GM06990 (cell line): ENCODE results near the gene PIM2.

Experiments
- DNase-seq: peaks from one replicate; pipeline ENCODE4 v3.0.0-alpha.2; 2011; ENCODE audit not compliant: insufficient read length; ENCODE audit errors: extremely low read depth
- H3K27me3 ChIP-seq: replicated peaks from 2 replicates; pipeline ENCODE4 v1.6.0; 2011; ENCODE audit warnings: low read length; ENCODE audit not compliant: control insufficient read depth, insufficient read depth
- H3K36me3 ChIP-seq: 2 replicates; pipeline ENCODE4 v1.5.1; 2011; ENCODE audit warnings: low read length; ENCODE audit not compliant: control insufficient read depth, insufficient read depth
- H3K4me3 ChIP-seq: replicated peaks from 2 replicates; pipeline ENCODE4 v1.5.1; 2011; ENCODE audit warnings: low read depth, mild to moderate bottlenecking, control low read depth, low read length
- TF ChIP-seq, protein P1 (sequence below): IDR thresholded peaks from 2 replicates; pipeline ENCODE4 v1.5.1; 2011; ENCODE audit warnings: low read length, control low read depth, mild to moderate bottlenecking, inconsistent platforms; ENCODE audit not compliant: insufficient read depth, poor library complexity, severe bottlenecking

The PIM2 gene

GRCh38 chrX:48918643-48919340 is at the start of gene PIM2:
TSS of gene PIM2 (minus strand) at chrX:48919024. CDS start at chrX:48918834, 190 bp downstream.
- TF ChIP-seq, protein P1, sequence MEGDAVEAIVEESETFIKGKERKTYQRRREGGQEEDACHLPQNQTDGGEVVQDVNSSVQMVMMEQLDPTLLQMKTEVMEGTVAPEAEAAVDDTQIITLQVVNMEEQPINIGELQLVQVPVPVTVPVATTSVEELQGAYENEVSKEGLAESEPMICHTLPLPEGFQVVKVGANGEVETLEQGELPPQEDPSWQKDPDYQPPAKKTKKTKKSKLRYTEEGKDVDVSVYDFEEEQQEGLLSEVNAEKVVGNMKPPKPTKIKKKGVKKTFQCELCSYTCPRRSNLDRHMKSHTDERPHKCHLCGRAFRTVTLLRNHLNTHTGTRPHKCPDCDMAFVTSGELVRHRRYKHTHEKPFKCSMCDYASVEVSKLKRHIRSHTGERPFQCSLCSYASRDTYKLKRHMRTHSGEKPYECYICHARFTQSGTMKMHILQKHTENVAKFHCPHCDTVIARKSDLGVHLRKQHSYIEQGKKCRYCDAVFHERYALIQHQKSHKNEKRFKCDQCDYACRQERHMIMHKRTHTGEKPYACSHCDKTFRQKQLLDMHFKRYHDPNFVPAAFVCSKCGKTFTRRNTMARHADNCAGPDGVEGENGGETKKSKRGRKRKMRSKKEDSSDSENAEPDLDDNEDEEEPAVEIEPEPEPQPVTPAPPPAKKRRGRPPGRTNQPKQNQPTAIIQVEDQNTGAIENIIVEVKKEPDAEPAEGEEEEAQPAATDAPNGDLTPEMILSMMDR = no peak
- peak; percentile 92 for DNase-seq
- H3K36me3 ChIP-seq = peaks cover 13% of the 10 kb centered on the region
- no peaks in the 10 kb centered on the region for H3K27me3 ChIP-seq
- peak within 1 kb of the TSS; percentile 67 for H3K4me3 ChIP-seq

- no peaks in the 10 kb centered on the region for H3K27me3 ChIP-seq
- TF ChIP-seq, protein P1 = no peak
- no peak overlapping the region for H3K4me3 ChIP-seq
- no peak for DNase-seq
- H3K36me3 ChIP-seq = no peaks in the 10 kb centered on the region
Observed at GRCh38 chrX:48968377-48968776, 49.6 kb upstream of the PIM2 start.

DNA sequence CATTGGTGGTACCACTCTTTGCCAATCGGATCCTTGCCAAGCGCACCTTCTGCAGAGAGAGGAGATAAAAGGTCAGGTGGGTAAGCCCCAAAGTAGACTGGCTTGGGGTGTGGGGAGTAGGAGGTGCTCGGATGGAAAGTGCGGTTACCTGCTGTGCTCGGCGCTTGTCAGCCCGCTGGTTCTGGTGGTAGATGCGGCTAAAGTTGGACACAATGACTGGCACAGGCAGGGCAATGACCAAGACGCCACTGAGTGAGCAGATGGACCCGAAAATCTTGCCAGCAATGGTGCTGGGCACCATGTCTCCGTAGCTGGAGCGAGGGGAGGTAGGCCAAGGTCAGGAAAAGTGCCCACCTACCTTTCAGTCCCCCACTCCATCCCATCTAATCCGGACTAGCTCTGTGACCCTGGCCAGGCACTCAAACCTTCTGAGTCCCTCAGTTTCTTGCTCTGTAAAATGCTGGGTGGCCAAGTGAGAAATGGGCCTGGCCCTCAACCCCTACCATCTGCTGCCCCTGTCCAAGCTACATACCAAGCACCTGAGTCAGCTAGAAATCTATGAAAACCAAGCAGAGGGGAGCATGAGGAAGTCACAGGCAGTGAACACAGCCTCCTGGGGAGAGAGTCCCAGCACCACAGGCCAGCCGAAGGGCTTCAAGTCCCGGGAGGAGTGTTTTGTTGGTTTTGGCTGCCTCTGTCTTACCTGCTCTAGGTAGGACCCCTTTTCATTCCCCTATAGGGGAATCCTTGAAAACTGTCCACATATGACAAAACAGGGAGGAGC is 48.2 kb upstream of the PIM2 start:
- no peak for DNase-seq
- no peaks in the 10 kb centered on the region for H3K36me3 ChIP-seq
- H3K27me3 ChIP-seq = no peaks in the 10 kb centered on the region
- TF ChIP-seq, protein P1 = no peak
- H3K4me3 ChIP-seq = no peak overlapping the region

DNA sequence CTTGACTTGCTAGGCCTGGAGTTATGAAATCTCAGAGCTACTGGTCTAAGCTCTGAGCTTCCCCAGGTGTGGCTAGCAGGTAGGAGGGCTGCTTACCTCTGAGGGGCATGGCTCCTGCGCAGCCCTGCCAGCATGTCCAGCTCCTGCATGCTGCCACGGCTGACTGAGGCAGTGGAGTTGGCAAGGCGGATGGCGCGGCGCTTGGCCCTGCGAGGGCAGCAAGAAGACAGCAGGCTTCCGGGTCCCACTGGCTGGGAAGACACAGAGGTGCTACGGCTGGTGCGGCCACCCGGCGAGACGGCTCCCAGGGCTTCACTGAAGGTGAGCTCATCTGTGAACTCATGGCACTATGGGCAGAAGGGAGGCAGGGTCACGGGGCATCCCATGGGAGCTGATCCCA is 47.1 kb upstream of the PIM2 start:
- DNase-seq = no peak
- Histone ChIP-seq H3K36me3 (no peaks in the 10 kb centered on the region; the same call in 1 of the 2 replicates), H3K4me3 (no peak overlapping the region), H3K27me3 (no peaks in the 10 kb centered on the region)
- TF ChIP-seq, protein P1 = no peak

- DNase-seq = no peak
- Histone ChIP-seq H3K36me3 (no peaks in the 10 kb centered on the region; the same call in 1 of the 2 replicates), H3K27me3 (no peaks in the 10 kb centered on the region), H3K4me3 (no peak overlapping the region)
- TF ChIP-seq, protein P1 = no peak
Observed at GRCh38 chrX:48961585-48962091, 42.8 kb upstream of the PIM2 start.
